Measurements from ENCODE around the gene NRXN3. TPM values are rescaled to one million over a fixed set of nuclear protein-coding genes. Genes with fewer than 3 reads are reported as not detected.

Gene NRXN3
- total RNA-seq, 1 experiment from 2014 or later = not detected

DNA sequence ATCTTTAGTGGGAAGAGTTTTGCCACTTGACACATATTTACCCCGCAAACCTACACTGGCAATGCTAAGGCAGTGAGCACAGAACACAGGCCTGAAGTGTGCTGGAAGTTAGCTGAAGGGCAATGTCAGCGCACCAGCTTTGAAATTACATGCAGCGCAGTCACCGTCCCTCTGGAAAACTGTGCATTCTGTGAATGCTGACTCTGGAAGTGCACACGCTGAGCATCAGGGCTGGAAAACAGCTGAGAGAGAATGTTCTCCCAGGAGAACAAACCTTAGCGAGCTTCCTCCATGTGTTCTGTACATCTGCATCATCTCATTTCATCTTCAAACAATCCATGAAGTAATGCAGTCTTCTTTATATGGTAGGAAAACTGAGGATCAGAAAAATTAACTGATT lies 448.2 kb downstream of the NRXN3 start:
- H3K27ac ChIP-seq (ENCODE audit: low read length) = no peak overlapping the region
- TF ChIP-seq, protein P1, sequence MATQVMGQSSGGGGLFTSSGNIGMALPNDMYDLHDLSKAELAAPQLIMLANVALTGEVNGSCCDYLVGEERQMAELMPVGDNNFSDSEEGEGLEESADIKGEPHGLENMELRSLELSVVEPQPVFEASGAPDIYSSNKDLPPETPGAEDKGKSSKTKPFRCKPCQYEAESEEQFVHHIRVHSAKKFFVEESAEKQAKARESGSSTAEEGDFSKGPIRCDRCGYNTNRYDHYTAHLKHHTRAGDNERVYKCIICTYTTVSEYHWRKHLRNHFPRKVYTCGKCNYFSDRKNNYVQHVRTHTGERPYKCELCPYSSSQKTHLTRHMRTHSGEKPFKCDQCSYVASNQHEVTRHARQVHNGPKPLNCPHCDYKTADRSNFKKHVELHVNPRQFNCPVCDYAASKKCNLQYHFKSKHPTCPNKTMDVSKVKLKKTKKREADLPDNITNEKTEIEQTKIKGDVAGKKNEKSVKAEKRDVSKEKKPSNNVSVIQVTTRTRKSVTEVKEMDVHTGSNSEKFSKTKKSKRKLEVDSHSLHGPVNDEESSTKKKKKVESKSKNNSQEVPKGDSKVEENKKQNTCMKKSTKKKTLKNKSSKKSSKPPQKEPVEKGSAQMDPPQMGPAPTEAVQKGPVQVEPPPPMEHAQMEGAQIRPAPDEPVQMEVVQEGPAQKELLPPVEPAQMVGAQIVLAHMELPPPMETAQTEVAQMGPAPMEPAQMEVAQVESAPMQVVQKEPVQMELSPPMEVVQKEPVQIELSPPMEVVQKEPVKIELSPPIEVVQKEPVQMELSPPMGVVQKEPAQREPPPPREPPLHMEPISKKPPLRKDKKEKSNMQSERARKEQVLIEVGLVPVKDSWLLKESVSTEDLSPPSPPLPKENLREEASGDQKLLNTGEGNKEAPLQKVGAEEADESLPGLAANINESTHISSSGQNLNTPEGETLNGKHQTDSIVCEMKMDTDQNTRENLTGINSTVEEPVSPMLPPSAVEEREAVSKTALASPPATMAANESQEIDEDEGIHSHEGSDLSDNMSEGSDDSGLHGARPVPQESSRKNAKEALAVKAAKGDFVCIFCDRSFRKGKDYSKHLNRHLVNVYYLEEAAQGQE (IDR thresholded peaks at IDR 0.05; ENCODE audit: insufficient read depth in 1 of 2, low read depth in 2 of 2, low read length in 1 of 2) = no peak
- TF ChIP-seq POLR2AphosphoS5 (IDR thresholded peaks at IDR 0.05; ENCODE audit: low read depth, low read length) (no peak), TCF7L2 (IDR thresholded peaks at IDR 0.05; ENCODE audit: low read depth, low read length) (no peak), SIN3A (IDR thresholded peaks at IDR 0.05; ENCODE audit: borderline replicate concordance, insufficient read depth, low read depth, low read length) (no peak)
- TF ChIP-seq, protein P2, sequence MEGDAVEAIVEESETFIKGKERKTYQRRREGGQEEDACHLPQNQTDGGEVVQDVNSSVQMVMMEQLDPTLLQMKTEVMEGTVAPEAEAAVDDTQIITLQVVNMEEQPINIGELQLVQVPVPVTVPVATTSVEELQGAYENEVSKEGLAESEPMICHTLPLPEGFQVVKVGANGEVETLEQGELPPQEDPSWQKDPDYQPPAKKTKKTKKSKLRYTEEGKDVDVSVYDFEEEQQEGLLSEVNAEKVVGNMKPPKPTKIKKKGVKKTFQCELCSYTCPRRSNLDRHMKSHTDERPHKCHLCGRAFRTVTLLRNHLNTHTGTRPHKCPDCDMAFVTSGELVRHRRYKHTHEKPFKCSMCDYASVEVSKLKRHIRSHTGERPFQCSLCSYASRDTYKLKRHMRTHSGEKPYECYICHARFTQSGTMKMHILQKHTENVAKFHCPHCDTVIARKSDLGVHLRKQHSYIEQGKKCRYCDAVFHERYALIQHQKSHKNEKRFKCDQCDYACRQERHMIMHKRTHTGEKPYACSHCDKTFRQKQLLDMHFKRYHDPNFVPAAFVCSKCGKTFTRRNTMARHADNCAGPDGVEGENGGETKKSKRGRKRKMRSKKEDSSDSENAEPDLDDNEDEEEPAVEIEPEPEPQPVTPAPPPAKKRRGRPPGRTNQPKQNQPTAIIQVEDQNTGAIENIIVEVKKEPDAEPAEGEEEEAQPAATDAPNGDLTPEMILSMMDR (IDR thresholded peaks at IDR 0.05) = no peak
- BruUV-seq (replicated peaks) = no TSS peak
- CTCF ChIA-PET = no interaction called here
- H3K4me3 ChIP-seq (ENCODE audit: low read depth in 2 of 2, low read length in 2 of 2) = no peak overlapping the region
- H3K4me1 ChIP-seq (ENCODE audit: control insufficient read depth, insufficient read depth, low read length) = no peaks in the 10 kb centered on the region
- H3K9me3 ChIP-seq (ENCODE audit: control insufficient read depth, insufficient read depth, low read depth, low read length) = no peaks in the 10 kb centered on the region
- POLR2A ChIA-PET = interaction anchor here (0.6 kb wide), 1 partner anchor 593 kb away, joined by 3 read pairs; no protein-coding TSS in a partner anchor
- in situ Hi-C loops (cut with HindIII; ENCODE audit: low pct_unique_long_range_greater_than_20kb, low sequenced_read_pairs) (no loop called here), intact Hi-C loops (cut with micrococcal nuclease; ENCODE audit: unreplicated experiment) (no loop called here)
- ATAC-seq (no peak), DNase-seq (ENCODE audit: low read depth, low spot score) (no peak)
- no peaks in the 10 kb centered on the region for H3K27me3 ChIP-seq (ENCODE audit: control insufficient read depth, insufficient read depth, low read length)
- no peaks in the 10 kb centered on the region for H3K36me3 ChIP-seq (ENCODE audit: control insufficient read depth, insufficient read depth, low read length)

DNA sequence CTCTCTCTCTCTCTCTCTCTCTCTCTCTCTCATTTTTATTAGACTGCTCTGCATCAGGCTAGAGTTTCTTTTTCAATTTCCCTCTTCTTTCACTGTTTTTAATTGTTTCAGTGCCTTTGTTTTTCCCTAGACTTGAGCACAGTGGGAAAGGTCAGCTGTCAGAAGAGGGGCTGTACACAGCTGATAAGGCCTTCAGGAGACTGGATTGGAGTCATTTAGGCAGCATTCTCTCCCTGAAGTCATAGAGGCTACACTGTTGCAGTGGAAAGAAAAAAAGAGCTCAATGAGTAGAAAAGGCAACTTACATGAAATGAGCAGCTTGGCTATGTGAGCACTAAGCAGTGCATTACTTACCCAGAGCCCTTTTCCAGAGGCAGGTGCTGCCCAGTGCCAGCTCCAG lies 456.9 kb downstream of the NRXN3 start:
- Histone ChIP-seq H3K4me3 (ENCODE audit: low read depth in 2 of 2, low read length in 2 of 2) (no peak overlapping the region), H3K36me3 (ENCODE audit: control insufficient read depth, insufficient read depth, low read length) (no peaks in the 10 kb centered on the region), H3K27me3 (ENCODE audit: control insufficient read depth, insufficient read depth, low read length) (no peaks in the 10 kb centered on the region), H3K4me1 (ENCODE audit: control insufficient read depth, insufficient read depth, low read length) (no peaks in the 10 kb centered on the region), H3K27ac (ENCODE audit: low read length) (no peak overlapping the region), H3K9me3 (ENCODE audit: control insufficient read depth, insufficient read depth, low read depth, low read length) (no peaks in the 10 kb centered on the region)
- in situ Hi-C loops (cut with HindIII; ENCODE audit: low pct_unique_long_range_greater_than_20kb, low sequenced_read_pairs) = no loop called here
- intact Hi-C loops (cut with micrococcal nuclease; ENCODE audit: unreplicated experiment) = no loop called here
- DNase-seq (ENCODE audit: low read depth, low spot score) (no peak), ATAC-seq (no peak)
- ChIA-PET CTCF (no interaction called here), POLR2A (no interaction called here)
- BruUV-seq (replicated peaks) = no TSS peak
- TF ChIP-seq POLR2AphosphoS5 (IDR thresholded peaks at IDR 0.05; ENCODE audit: low read depth, low read length) (no peak), SIN3A (IDR thresholded peaks at IDR 0.05; ENCODE audit: borderline replicate concordance, insufficient read depth, low read depth, low read length) (no peak), TCF7L2 (IDR thresholded peaks at IDR 0.05; ENCODE audit: low read depth, low read length) (no peak)
- TF ChIP-seq, protein P2 (IDR thresholded peaks at IDR 0.05) = no peak
- TF ChIP-seq, protein P1 (IDR thresholded peaks at IDR 0.05; ENCODE audit: insufficient read depth in 1 of 2, low read depth in 2 of 2, low read length in 1 of 2) = no peak

Measured in Panc1 (cell line).